GM12873 (cell line): ENCODE measurements around the gene ZBTB17.

ENCODE experiments used
- TF ChIP-seq, protein P1 (sequence below): IDR thresholded peaks from 2 replicates; pipeline ENCODE4 v1.5.1; 2012; ENCODE audit warnings: low read depth, mild to moderate bottlenecking, moderate library complexity, low read length, control low read depth; ENCODE audit not compliant: insufficient read depth; ENCODE audit errors: missing control alignments

The ZBTB17 gene

DNA sequence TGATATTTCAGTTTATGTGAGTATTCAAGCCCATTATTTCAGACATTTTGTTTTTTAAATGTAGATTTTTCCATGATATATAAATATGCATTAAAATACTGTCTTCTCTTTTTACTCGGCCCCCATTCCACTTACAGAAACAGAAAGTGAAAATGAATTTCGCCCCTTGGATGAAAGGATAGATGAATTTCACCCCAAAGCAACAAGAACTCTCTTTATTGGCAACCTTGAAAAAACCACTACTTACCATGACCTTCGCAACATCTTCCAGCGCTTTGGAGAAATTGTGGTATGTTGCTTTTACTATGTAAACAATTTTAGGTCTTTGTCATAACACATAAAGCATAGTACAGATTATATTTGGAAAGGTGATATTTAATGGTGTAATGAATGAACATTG lies 59.9 kb downstream of the ZBTB17 start:
- TF ChIP-seq, protein P1, sequence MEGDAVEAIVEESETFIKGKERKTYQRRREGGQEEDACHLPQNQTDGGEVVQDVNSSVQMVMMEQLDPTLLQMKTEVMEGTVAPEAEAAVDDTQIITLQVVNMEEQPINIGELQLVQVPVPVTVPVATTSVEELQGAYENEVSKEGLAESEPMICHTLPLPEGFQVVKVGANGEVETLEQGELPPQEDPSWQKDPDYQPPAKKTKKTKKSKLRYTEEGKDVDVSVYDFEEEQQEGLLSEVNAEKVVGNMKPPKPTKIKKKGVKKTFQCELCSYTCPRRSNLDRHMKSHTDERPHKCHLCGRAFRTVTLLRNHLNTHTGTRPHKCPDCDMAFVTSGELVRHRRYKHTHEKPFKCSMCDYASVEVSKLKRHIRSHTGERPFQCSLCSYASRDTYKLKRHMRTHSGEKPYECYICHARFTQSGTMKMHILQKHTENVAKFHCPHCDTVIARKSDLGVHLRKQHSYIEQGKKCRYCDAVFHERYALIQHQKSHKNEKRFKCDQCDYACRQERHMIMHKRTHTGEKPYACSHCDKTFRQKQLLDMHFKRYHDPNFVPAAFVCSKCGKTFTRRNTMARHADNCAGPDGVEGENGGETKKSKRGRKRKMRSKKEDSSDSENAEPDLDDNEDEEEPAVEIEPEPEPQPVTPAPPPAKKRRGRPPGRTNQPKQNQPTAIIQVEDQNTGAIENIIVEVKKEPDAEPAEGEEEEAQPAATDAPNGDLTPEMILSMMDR: no peak

DNA sequence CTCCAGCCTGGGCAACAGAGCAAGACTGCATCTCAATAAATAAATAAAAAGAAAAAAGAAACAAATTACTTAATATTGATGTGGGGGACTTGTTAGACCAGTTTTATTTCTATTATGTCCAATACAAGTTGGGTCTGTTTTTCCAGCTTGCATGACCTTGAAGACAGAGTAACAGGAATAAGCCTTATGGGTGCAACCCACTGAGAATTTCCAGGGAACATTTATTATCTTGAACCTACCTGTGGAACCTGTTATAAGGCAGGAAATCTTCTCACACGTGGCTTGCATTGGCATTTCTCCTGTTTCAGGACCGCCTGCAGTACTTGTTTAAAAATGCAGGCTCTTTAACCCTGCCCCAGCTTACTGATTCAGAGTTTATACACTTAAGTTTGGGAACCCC lies 64.0 kb downstream of the ZBTB17 start:
- TF ChIP-seq, protein P1: no peak

DNA sequence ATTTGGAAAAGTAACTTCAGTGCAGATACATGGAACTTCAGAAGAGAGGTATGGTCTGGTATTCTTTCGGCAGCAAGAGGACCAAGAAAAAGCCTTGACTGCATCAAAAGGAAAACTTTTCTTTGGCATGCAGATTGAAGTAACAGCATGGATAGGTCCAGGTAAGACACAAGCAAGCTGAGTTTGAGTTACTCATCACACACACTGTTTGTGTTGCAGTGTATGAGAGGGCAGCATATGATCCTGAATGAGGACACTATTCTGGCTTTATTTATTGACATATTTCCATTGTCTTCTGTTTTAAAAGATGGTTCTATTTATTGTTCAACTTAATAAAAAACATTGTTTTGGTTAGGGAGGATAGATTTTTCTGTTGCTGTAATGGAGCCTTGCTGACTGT lies 64.8 kb downstream of the ZBTB17 start:
- TF ChIP-seq, protein P1: no peak

GRCh38 chr1:15908597-15908996 lies 67.3 kb downstream of the ZBTB17 start:
- TF ChIP-seq, protein P1: no peak

GRCh38 chr1:15902882-15903281 lies 73.0 kb downstream of the ZBTB17 start:
- TF ChIP-seq, protein P1: no peak

- TF ChIP-seq, protein P1: no peak
These were observed 75.1 kb downstream of the ZBTB17 start for GRCh38 chr1:15900662-15901279.

DNA sequence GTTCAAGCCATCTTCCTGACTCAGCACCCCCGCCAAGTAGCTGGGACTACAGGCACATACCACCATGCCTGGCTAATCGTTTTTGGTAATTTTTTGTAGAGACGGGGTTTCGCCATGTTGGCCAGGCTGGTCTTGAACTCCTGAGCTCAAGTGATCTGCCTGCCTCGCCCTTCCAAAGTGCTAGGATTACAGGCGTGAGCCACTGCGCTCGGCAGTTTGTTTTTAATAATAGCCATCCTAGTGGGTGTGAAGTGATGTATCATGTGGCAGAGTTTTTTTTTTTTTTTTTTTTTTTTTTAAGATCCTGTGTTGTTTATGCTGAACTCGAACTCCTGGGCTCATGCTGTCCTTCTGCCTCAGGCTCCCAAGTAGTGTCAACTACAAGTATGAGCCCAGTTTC lies 76.6 kb downstream of the ZBTB17 start:
- TF ChIP-seq, protein P1: no peak
